Astrocyte of the spinal cord (primary cell): ENCODE data around the gene EXOC8.

Experiments
- DNase-seq: peaks from one replicate; pipeline ENCODE4 v3.0.0; 2011; ENCODE audit warnings: low read depth, low spot score
- H3K4me3 ChIP-seq: 2 replicates; pipeline ENCODE4 v1.5.1; 2011; ENCODE audit warnings: low read depth, mild to moderate bottlenecking, low read length, moderate library complexity
- CTCF ChIP-seq: IDR thresholded peaks from 2 replicates; pipeline ENCODE4 v1.5.1; 2012; ENCODE audit warnings: low read depth, mild to moderate bottlenecking, low read length, inconsistent platforms
- in situ Hi-C: cut with HindIII; loops from 2 replicates; pipeline ENCODE4 v1.10.0; 2017; ENCODE audit warnings: low sequenced_read_pairs

EXOC8 gene

GRCh38 chr1:231347961-231348360, 10.3 kb upstream of the EXOC8 start:
- no peak overlapping the region for H3K4me3 ChIP-seq
- DNase-seq: no peak
- in situ Hi-C loops: no loop called here
- no peak for TF ChIP-seq CTCF

DNA sequence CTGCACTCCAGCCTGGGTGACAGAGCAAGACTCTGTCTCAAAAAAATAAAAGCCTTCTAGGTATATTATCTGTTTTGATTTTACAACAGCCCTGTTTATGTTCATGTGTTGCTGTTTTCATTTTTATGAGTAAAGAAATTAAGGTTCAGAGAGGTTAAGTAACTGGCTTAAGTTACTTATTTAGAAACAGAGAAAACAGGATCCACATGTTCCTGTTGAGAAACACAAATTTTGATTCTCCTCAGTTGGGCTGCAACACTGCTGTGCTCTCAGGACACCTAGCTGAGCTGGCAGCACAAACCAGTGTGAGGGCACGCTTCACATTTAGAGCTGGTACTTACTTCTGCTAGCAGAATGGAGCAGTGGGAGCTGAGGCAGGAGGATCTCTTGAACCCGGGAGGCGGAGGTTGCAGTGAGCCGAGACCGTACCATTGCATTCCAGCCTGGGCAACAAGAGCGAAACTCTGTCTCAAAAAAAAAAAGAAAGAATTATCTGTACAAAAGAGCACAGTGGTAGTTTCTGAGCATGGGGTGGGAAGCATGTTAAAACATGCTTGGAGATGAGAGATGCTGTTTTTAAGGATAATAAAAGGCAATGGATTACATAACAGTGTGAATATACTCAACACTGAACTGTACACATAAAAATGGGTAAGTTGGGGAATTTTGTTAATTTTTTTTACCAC, 2.8 kb upstream of the EXOC8 start:
- no peak for DNase-seq
- H3K4me3 ChIP-seq: no peak overlapping the region
- in situ Hi-C loops: no loop called here
- TF ChIP-seq CTCF: no peak

GRCh38 chr1:231338270-231339128, 847 bp upstream of the EXOC8 start, which contains the start of gene SPRTN:
TSS of gene SPRTN (plus strand) at chr1:231338293. CDS start at chr1:231338384, 91 bp downstream.
- in situ Hi-C loops: no loop called here
- no peak for TF ChIP-seq CTCF
- H3K4me3 ChIP-seq: peak within 1 kb of the TSS; percentile 99
- DNase-seq: peak; percentile 27

- in situ Hi-C loops: no loop called here
- H3K4me3 ChIP-seq: peak overlapping the region; percentile 99
- TF ChIP-seq CTCF: no peak
- DNase-seq: no peak
These were observed 595 bp downstream of the EXOC8 start for GRCh38 chr1:231337043-231337471.

DNA sequence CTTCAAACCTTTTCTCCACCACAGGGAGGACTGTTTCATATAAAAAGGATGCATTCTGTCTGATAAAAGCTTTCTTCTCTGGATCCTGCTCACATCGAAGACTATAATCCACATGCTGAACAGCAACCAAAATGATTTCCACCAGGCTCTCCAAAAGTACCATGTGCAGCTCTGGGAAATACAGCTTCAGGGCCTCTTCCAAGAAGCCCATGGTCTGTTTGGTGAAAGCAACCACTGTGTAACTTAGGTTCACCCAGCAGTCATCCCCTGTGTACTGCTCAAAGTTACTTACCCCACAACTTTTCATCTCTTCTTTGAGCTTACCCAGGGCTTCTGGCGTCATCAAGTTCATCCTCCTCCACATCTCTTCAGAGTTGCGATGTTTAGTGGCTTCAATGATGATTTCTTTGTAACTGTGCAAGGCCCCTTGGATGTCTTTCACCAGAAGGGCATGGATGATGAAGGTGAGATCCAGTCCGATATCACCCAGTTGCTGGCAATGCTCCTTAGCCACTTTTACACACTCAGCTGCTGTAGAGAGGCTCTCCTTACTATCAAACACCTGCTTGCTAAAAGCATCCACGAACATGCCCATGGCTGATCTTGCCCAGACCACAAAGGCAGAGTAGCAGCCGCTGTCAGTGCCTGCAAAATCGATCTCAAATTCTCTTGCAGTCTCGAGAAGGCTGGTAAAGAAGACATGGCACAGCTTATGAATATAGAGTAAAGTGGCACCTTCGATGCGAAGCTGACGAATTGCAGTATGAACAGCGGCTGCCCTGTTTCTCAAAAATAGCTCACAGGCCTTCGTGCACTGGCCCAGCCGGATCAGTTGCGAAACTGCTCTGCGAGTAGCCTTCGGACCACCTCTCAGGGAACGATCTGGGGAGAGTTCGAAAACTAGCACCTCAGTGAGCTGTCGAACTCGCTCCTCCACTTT, 1.7 kb downstream of the EXOC8 start:
- DNase-seq: no peak
- peak overlapping the region; percentile 99 for H3K4me3 ChIP-seq
- no peak for TF ChIP-seq CTCF
- in situ Hi-C loops: no loop called here

- in situ Hi-C loops: no loop called here
- DNase-seq: no peak
- TF ChIP-seq CTCF: no peak
- H3K4me3 ChIP-seq: peak overlapping the region; percentile 33
These were observed 2.7 kb downstream of the EXOC8 start for GRCh38 chr1:231334952-231335351.
